Cardiac septum (tissue), 1 donor: ENCODE data around the gene THEMIS2. TPM values are rescaled to one million over a fixed set of nuclear protein-coding genes. Genes with fewer than 3 reads are reported as not detected.

Source experiments
- DNase-seq: peaks from one replicate; pipeline ENCODE4 v3.0.0-alpha.2; 2020; ENCODE audit warnings: low spot score
- intact Hi-C: fragments of 100-400 bp; cut with DNase I; formaldehyde crosslinking; loops from one replicate; pipeline ENCODE4 v1.14.0; 2022
- total RNA-seq: library from RNA; stranded (reverse); fragmentation: NEBNext Ultra II Directional; extraction: Animal tissue kit (Norgen Biotek cat#: 25700); gene quantifications from one replicate; pipeline ENCODE4 v1.2.1, GENCODE V29; 2021
- donor health status: DM: no; HTN: no; CAD: no.

The THEMIS2 gene
- total RNA-seq, 1 donor from 2014 or later, result 3.6 TPM

- intact Hi-C loops, result no loop called here
- DNase-seq, result no peak
Measured at GRCh38 chr1:27882543-27882903, 10.2 kb downstream of the THEMIS2 start.

DNA sequence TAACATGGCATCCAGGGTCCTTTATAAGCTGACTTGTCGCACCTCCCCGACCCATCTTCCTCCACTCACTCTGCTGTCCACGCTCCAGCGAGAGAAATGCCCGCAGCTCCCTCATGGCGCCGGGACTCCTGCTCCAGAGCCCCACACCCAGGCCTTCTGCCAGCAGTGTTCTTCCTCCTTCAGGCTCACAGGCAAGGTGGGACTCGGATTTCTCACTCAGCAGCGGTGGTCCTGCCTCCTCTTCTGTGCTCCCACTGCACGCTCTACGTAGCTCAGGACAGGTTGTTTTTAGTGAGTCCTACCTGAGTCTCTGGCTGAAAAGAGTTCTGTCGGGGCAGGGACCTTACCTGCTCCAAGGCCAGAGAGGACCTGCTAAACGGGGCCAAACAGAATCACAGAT, 11.2 kb downstream of the THEMIS2 start:
- intact Hi-C loops, result no loop called here
- no peak for DNase-seq

DNA sequence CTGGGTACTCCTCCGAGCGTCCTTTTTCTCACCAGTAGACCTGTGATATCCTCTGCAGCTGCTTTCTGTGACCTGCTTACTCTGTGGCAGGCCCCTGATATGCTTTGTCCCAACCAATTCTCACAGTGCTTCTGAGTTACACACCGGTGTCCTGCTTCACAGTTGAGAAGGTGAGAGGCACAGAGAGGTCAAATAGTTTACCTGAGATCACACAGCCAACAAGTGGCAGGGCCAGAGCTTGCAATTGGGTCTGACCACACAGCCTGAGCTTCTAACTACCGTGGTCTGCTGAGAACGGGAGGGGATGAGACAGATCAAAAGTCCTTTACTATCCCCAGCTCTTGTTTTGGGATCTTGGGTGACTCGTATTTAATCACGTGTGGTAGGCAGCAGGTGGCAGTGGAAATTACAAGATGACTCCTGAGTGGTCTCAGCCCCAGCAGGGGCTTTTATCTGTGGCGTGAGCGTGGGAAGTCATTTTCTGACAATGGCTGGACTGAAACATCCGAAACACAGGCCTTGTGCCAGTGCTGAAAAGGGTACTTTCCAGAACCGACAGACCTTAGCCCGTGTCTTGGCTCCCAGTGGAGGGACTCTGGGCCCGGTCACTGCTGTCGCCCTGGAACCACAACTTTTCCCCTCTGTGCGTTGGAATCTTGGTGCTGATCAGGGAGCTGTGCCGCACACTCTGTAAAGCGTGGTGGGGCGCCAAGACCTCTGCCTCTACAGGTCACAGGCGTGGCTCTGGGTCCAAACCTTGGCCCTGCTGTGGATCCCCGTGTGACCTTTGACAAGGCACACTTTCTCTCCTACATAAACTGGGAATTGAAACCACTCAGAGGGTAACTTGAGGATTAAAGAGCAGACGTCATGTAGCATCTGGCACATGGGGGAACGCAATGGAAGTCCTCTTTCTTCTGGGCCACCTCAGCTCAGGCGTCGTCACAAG, 11.9 kb downstream of the THEMIS2 start:
- intact Hi-C loops, result no loop called here
- no peak for DNase-seq

GRCh38 chr1:27885114-27885528, 12.8 kb downstream of the THEMIS2 start:
- intact Hi-C loops, result no loop called here
- no peak for DNase-seq

DNA sequence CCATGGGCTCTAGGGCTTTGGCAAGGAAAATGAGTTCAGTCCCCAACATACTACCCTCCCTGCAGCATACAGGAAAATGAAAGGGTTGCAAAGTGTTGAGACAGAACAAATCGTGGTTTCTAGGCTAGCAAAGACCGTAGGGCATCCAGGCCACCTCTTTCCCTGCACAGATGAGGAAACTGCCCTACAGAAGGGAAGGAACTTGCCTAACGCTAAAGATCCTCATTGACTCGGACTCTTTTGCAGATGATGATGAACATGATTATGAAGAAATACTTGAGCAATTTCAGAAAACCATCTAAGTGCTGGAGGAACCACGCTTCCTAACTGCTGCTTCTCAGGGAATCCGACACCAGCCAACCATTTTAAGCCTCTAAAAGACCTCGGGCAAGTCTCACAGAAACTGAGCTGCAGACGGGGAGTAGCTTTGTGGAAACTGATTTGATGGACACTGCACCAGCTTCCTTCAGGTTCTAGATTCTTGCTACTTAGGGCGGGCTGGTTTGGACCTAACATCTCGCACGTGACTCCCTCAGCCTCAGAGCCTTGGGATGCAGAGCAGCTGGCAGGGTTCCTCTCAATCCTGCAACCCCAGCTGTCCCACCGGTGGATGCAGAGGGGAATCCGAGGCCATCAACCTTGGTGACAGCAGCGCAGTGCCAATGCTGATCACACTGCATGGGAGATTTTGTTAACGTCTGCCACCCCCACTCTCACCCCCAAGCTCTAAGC, 13.4 kb downstream of the THEMIS2 start:
- intact Hi-C loops, result no loop called here
- DNase-seq, result no peak

DNA sequence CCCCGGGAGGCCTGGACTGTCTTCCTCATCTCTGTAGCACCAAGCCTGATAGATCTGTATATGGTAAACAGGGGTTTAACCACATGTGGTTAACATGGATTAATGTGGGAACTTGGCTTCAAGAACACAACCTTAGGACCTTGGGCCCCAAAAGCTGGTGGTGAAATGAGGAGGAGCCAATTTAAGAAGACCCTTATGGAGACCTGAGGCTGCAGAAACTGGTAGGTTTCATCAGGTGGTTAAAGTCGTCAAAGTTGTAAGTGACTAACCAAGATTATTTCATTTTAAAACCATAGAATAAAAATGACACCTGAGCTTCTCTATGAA, 14.0 kb downstream of the THEMIS2 start:
- intact Hi-C loops, result no loop called here
- no peak for DNase-seq

DNA sequence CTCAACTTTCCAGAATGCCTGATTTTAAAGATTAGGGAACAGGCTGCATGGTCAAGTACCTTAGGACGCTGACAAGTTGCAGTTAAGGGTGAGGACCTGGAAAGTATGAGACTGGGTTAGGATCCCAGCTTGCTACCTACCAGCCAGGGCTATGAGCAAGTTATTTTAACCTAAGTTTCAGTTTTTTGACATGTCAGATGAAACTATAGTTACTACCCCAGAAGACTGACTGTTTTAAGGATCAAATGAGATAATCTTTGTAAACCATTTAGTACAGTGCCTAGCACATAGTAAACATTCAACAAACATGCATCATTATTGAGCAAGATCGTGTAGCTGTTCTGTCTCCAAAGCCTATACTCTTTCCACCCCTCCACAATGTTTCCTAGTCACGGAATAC, 14.4 kb downstream of the THEMIS2 start:
- DNase-seq, result no peak
- intact Hi-C loops, result no loop called here

GRCh38 chr1:27887215-27888021, 15.1 kb downstream of the THEMIS2 start:
- no peak for DNase-seq
- intact Hi-C loops, result no loop called here

- no peak for DNase-seq
- intact Hi-C loops, result no loop called here
Measured at GRCh38 chr1:27889506-27889905, 17.2 kb downstream of the THEMIS2 start.

- intact Hi-C loops, result no loop called here
Measured at GRCh38 chr1:27891196-27891889, 19.0 kb downstream of the THEMIS2 start.

DNA sequence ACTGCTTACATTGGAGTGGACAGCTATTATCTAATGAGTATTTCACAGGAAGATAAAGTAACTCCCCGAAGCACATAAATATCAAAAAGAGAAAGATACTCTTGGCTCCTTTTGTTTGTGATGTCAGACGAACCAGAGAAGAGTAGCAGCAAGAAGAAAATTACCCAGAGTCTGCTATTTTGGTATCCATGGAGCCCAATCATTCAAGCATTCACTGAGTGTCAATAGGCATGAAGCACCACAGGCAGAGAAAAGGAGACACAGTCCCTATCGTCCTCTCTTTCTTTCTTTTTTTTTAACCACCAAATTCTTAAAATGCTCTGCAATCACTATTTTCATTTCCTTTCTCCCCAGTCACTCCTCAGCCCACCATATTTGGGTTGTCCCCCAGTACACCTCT, 22.2 kb downstream of the THEMIS2 start:
- intact Hi-C loops, result no loop called here
- no peak for DNase-seq

More at GRCh38 chr1:27891196-27891889, 19.0 kb downstream of the THEMIS2 start:
- no peak for DNase-seq

- no peak for DNase-seq
- intact Hi-C loops, result no loop called here
Measured at GRCh38 chr1:27906759-27907158, 34.4 kb downstream of the THEMIS2 start.

- intact Hi-C loops, result no loop called here
- no peak for DNase-seq
Measured at GRCh38 chr1:27912429-27912828, 40.1 kb downstream of the THEMIS2 start.

GRCh38 chr1:27915082-27915575, 42.8 kb downstream of the THEMIS2 start:
- intact Hi-C loops, result no loop called here
- DNase-seq, result no peak

DNA sequence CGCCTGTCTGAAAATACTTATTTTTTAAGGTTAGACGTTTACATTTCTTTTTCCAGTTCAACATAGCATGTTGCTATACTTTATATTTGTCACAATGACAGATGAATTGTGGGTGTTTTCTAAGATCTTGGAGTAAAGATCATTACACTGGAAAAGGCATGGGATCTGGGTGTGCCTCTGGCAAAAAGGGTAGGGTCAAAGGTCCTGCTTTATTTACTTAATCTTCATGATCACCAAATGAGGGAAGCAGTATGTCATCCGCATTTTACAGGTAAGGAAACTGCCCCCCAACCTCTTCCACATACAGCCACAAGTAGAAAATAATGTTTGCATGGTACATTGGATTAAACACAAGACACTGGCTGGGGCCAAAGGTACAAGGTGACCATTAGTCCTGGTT, 49.9 kb downstream of the THEMIS2 start:
- intact Hi-C loops, result no loop called here

DNA sequence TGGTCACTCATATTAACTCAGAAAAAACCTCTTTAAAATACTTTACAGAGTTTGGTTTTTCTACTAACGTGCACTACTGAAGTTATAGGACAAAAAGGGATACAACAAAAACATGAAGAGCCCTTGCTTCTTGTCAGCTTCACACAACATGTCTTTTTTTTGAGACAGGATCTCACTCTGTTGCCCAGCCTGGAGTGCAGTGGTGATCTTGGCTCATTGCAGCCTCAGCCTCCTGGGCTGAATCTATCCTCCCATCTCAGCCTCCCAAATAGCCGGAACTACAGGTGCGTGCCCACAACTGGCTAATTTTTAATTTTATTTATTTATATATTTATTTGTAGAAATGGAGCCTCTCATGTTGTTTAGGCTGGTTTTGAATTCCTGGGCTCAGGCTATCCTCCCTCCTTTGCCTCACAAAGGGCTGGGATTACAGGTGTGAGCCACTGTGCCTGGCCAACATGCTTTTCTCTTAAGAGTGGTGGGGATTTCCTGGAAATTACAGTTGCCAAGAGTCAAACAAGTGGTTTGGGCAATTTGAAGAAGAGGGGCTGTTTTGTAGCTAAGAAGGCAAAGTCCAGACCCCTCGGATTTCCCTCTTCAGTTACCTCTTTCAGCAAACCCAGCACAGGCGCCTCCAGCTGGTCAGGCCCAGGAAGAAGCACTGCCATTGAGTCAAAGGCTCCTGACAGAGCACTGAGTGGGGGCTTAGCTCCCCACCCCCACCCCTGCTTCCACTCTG, 56.0 kb downstream of the THEMIS2 start:
- DNase-seq, result no peak
- intact Hi-C loops, result no loop called here

More for the DNA sequence above, 49.9 kb downstream of the THEMIS2 start:
- no peak for DNase-seq

- intact Hi-C loops, result no loop called here
- DNase-seq, result no peak
Measured at GRCh38 chr1:27931184-27931583, 58.8 kb downstream of the THEMIS2 start.

GRCh38 chr1:27931759-27932158, 59.4 kb downstream of the THEMIS2 start:
- no peak for DNase-seq
- intact Hi-C loops, result no loop called here
